Ovary (tissue), 9 donors: ENCODE data around the gene TNNT2. TPM values are rescaled to one million over a fixed set of nuclear protein-coding genes. Genes with fewer than 3 reads are reported as not detected.

ENCODE experiments used
- DNase-seq, 5 donors: peaks; one replicate each; pipeline ENCODE4 v3.0.0-alpha.2; 2019 to 2020
- H3K27ac ChIP-seq, 2 donors: fragments of 200-600 bp; one replicate each; pipeline versions ENCODE4 v1.5.1 to v1.8.0; 2019 to 2022
- H3K27me3 ChIP-seq: fragments of 200-600 bp; one replicate; pipeline ENCODE4 v1.8.0; 2022
- H3K36me3 ChIP-seq: fragments of 200-600 bp; sonication (generic); one replicate; pipeline ENCODE4 v1.5.1; 2019
- H3K4me1 ChIP-seq: one replicate; pipeline ENCODE4 v1.8.1; 2013; ENCODE audit warnings: mild to moderate bottlenecking, moderate library complexity; ENCODE audit not compliant: insufficient read depth
- H3K4me3 ChIP-seq: fragments of 200-600 bp; sonication (generic); one replicate; pipeline ENCODE4 v1.5.1; 2017
- H3K9me3 ChIP-seq, 2 donors: fragments of 200-600 bp in 1 of 2; sonication (generic) in 1 of 2; one replicate each; pipeline versions ENCODE4 v1.5.1 to v1.8.1; 2013 to 2019; ENCODE audit warnings: mild to moderate bottlenecking in 1 of 2, moderate library complexity in 1 of 2
- CTCF ChIP-seq, 3 donors: fragments of 450-650 bp in 2 of 3; fragments of 200-600 bp in 1 of 3; IDR thresholded peaks; one replicate each; pipeline versions ENCODE4 v1.5.1 to v1.8.0; 2016 to 2022; ENCODE audit warnings: antibody characterized with exemption in 3 of 3, mild to moderate bottlenecking in 1 of 3
- EP300 ChIP-seq: sonication (generic); formaldehyde crosslinking; IDR thresholded peaks from one replicate; pipeline ENCODE4 v1.6.1; 2017; ENCODE audit warnings: antibody characterized with exemption
- POLR2A ChIP-seq: fragments of 450-650 bp; IDR thresholded peaks from one replicate; pipeline ENCODE4 v1.6.1; 2017; ENCODE audit warnings: antibody characterized with exemption, mild to moderate bottlenecking, moderate library complexity
- WGBS, 3 donors: extraction: QIAGEN DNeasy Blood & Tissue Kit in 1 of 3; methylation state at CpG; one replicate each; pipeline versions ENCODE4 v1.1.5 to v1.1.7; 2013 to 2017; 5-methylcytosine and 5-hydroxymethylcytosine counted together
- intact Hi-C, 4 donors: fragments of 100-400 bp; cut with DNase I; formaldehyde crosslinking; loops; one replicate each; pipeline versions ENCODE4 v1.11.0 to v1.15.1; 2022 to 2023
- polyA plus RNA-seq, 2 donors: library from polyadenylated mRNA; stranded (reverse); fragments of 200-250 nt in 1 of 2; fragments of 350-450 nt in 1 of 2; fragmentation: Illumina TruSeq in 1 of 2; extraction: RNeasy Lipid Tissue Mini Kit (QIAGEN cat#74804) in 1 of 2; gene quantifications; one replicate each; pipeline ENCODE4 v1.2.3, GENCODE V29; 2013 to 2014
- total RNA-seq, 7 donors: library from RNA; depleted of rRNA in 2 of 7; stranded (reverse); fragments of >200 nt in 2 of 7; fragmentation: NEBNext Ultra II Directional in 3 of 7; extraction: Animal tissue kit (Norgen Biotek cat#: 25700) in 3 of 7; gene quantifications; one replicate each; pipeline versions ENCODE4 v1.1.0 to v1.2.4, GENCODE V29; 2016 to 2023
- donor health status: DM: no; HTN: no; CAD: no; lungs with moderate emphysema.
- donor health status: DM: no; HTN: no; CAD: no.
- donor health status: Bipolar disorder and iron deficiency.
- donor health status: DM: yes; HTN: yes; CAD: no.
- donor health status: DM: no; HTN: no; CAD: no.
- donor health status: DM: yes; HTN: yes; CAD: no.

TNNT2 gene
- total and polyA plus RNA-seq, 9 donors = 0.11 to 2.8 (median 1.1) TPM; not detected in 1

DNA sequence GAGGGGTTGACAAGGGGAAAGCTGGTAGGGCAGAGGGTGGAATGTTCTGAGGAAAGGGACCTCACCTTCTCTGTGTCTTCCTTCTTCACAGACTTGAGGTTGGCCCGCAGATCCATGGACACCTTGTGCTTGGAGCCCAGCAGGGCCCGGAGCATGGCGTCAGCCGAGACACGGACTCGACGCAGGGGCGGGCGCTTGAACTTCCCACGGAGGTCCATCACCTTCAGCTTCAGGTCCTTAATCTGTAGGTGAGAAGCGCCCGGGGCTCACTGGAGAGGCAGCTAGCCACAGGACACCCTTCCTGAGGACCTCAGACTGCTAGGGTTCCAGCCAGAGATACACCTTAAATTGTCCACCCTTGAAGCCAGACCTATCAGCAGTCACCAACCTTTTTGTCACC lies 33.8 kb upstream of the TNNT2 start:
- no peaks in the 10 kb centered on the region for H3K4me1 ChIP-seq
- H3K36me3 ChIP-seq = no peaks in the 10 kb centered on the region
- H3K4me3 ChIP-seq = no peak overlapping the region
- no peaks in the 10 kb centered on the region for H3K9me3 ChIP-seq
- H3K27ac ChIP-seq = no peak overlapping the region
- H3K27me3 ChIP-seq = no peaks in the 10 kb centered on the region
- intact Hi-C loops = no loop called here
- no peak for DNase-seq
- TF ChIP-seq EP300 = no peak
- TF ChIP-seq POLR2A = no peak
- no peak for TF ChIP-seq CTCF (IDR thresholded peaks at IDR 0.05)
- whole genome bisulfite sequencing, 3 donors = 95 to 97% (median 97%) methylated on average over 12 of the region's 12 CpGs

- WGBS, 3 donors = 71 to 83% (median 72%) methylated on average over 8 of the region's 8 CpGs
- DNase-seq = no peak
- no peak overlapping the region for H3K27ac ChIP-seq
- H3K4me3 ChIP-seq = no peak overlapping the region
- no peak for TF ChIP-seq EP300
- no peak for TF ChIP-seq POLR2A
- TF ChIP-seq CTCF (IDR thresholded peaks at IDR 0.05) = no peak
- H3K9me3 ChIP-seq = no peaks in the 10 kb centered on the region
- H3K36me3 ChIP-seq = no peaks in the 10 kb centered on the region
- intact Hi-C loops = no loop called here
- no peaks in the 10 kb centered on the region for H3K4me1 ChIP-seq
- no peaks in the 10 kb centered on the region for H3K27me3 ChIP-seq
Observed at GRCh38 chr1:201409440-201409839, 32.0 kb upstream of the TNNT2 start.

DNA sequence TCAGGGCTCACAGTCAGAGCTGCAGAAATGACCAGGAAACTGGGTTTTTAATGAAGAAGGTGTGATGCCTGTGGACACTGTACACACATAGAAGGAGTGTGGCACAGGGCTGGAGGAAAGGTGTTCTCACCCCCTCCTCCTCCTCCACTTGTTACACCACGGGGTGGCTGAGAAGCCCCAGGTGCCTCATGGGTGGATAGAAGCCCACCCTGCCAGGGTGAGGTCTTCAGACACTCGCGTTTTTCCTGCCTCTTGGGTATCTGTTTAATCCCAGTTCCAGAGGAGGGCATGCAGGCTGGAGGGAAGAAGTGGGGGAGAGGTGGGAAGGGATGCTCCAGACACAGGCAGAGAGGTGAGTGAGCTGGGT lies 31.3 kb upstream of the TNNT2 start:
- Histone ChIP-seq H3K4me3 (no peak overlapping the region), H3K9me3 (no peaks in the 10 kb centered on the region), H3K36me3 (no peaks in the 10 kb centered on the region), H3K4me1 (no peaks in the 10 kb centered on the region), H3K27me3 (no peaks in the 10 kb centered on the region), H3K27ac (no peak overlapping the region)
- WGBS, 3 donors = 65 to 86% (median 75%) methylated on average over 3 of the region's 3 CpGs
- TF ChIP-seq CTCF (IDR thresholded peaks at IDR 0.05) (no peak), EP300 (no peak), POLR2A (no peak)
- DNase-seq = no peak
- intact Hi-C loops = no loop called here

GRCh38 chr1:201408176-201408833 lies 30.8 kb upstream of the TNNT2 start:
- no peak for TF ChIP-seq POLR2A
- no peak for TF ChIP-seq EP300
- peak in 2 of 3 donors; percentile 14 to 41 for TF ChIP-seq CTCF (IDR thresholded peaks at IDR 0.05)
- peak; percentile 14 to 72 (median 50) for DNase-seq
- Histone ChIP-seq H3K9me3 (no peaks in the 10 kb centered on the region), H3K4me3 (no peak overlapping the region), H3K36me3 (no peaks in the 10 kb centered on the region), H3K27me3 (no peaks in the 10 kb centered on the region), H3K27ac (no peak overlapping the region), H3K4me1 (no peaks in the 10 kb centered on the region)
- intact Hi-C loops = no loop called here
- WGBS, 3 donors = 32 to 41% (median 35%) methylated on average over 11 of the region's 11 CpGs
